HG02970 (cell line): ENCODE results near the gene MIGA2.

Experiments used
- ATAC-seq: cut with Tn5 transposase; IDR thresholded peaks from one replicate; pipeline ENCODE4 v1.9.1; 2021; ENCODE audit warnings: mild to moderate bottlenecking, moderate library complexity, moderate number of reproducible peaks; ENCODE audit not compliant: unreplicated experiment, low FRiP score

Gene MIGA2

DNA sequence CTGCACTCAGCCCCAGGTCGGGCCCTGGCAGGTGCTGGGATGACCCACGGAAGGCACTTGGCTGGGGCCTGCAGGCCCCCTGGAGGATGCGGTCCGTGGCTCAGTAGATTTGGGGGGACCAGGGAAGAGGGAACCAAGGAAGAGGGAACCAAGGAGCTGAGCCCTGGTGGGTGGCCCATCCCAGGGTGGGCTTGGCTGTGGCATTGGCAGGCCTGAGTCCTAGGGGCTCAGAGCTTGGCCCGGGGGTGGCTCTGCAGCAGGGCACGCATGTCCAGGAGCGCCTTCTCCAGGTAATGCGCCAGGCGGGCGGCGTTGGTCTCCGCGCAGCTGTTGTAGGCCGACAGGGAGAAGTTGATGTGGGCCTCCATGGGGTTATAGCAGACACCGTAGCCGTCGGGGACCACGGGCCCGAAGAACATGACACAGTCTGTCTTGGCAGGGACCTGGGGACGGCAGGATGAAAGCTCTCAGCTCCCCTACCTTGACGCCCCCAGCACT is 58.8 kb downstream of the MIGA2 start:
- ATAC-seq = no peak

DNA sequence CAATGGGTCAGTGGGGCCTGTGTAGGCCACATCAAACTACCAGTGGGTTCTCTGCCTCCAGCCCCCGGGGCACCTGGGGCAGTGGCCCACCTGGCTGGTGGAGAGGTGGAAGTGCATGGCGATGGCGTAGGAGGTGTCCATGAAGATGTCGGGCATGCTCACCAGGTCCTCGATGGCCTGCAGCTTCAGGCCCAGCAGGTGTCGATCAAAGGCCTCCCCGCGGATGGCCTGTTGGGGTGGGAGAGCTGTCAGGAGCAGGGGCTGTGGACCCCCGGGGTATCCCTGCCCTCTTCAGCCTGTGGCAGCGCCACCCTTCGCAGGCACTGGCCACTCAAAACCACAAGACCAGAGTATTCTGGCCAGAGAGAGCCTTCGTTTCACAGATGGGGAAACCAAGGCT is 59.5 kb downstream of the MIGA2 start:
- no peak for ATAC-seq

DNA sequence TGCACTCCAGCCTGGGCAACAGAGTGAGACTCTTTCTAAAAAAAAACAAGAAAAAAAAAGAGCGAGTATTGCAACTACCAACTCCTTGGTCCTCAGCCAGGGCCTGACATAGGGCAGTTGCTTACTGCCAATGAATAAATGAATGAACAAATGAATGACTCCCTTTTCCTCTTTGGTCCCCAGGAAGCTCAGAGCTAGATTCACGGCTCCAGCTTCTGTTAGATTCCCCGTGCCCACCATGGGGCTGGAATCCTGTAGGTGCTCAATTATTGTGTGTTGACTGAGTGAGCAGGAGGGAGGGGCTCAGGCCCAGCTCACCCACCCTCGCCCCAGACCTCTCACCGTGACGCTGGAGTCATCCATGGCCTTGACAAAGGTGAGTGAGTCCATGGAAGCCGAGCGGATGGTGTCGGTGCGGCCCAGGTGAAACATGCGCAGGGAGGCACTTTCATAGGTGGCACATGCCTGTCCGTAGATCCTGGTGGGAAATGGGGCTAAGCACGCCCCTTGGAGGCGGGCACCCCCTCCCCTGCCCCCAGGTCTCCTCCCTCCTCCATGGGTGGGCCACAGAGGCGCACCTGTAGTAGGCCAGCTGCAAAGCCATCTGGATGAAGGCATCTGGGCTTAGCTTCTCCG is 61.4 kb downstream of the MIGA2 start:
- no peak for ATAC-seq

GRCh38 chr9:129098328-129098727 is 61.9 kb downstream of the MIGA2 start:
- ATAC-seq = no peak

GRCh38 chr9:129100383-129101169 is 64.2 kb downstream of the MIGA2 start:
- no peak for ATAC-seq

DNA sequence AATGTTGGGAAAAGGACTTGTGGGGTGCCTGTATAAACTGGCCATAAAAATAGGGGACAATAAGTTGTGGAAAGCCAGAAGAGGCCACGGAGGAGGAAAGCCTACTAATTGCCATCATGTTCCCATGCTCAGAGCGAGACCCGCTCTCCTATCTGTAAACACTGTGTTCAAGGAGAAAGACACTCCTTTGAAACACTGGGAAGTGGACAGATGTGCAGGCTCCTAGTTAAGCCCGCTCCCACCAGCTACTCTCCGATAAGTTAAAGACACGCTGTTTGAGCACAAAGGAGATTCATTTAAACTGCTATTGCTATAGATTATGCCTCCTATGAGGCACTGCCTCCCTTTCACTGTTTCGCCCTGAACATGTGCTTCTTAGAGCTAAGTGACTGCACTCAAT is 64.9 kb downstream of the MIGA2 start:
- no peak for ATAC-seq

DNA sequence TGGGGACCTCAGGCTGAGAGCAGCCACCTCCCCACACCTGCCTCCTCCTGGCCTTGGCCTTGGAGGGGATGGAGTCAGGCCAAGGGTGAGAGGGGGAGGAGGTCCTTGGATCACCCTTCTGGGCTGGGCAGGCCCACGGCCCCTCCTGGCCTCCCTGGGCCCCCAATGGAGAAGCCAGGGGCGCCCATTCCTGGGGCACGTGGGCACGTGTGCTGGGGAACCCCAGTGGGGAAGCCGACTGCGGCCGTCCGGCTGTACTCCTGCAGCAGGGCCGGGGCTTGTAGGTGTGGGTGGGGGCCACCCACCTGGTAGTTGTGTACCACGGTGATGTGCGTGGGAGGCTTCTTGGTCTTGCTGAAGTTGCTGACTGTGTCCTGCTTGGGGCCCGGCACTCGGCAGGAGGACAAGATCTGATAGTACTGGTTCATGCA is 65.7 kb downstream of the MIGA2 start:
- no peak for ATAC-seq

DNA sequence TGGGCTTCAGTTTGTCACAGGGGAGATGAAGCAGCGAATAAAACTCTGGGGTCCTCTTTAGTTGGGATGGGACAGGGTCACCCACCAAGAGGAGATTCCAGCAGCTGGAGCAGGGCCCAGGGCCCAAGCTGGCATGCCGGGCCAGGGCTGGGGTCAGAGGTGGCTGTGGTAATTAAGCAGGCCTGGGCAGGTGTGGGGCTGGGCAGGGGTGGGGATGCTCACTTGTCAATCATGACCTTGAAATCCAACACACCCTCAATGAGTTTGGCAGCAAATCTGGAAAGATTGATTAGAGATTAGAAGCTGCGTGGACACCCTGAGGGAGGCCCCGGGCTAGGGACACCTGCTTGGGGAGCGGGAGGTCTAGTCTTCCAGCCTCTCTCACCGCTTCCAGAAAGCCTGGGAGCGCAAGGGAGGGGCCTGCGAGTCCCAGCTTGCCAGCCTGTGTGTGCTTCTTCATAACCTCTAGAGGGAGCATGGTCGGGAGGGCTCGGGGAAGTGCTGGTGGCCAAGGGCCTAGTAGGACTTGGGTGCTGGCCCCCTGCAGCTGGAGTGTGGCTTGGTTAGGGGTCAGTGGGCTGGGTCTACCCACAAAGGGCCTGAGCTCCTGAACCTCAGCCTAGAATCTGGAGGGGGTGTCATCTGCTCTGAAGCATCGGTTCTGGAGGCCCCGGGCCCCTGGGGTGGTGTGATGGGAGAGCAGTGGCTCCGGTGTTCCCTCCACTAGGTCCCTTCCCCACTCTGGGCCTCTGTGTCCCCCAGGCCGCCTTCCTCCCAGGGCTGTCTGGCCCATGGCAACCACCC is 66.6 kb downstream of the MIGA2 start:
- ATAC-seq = no peak

DNA sequence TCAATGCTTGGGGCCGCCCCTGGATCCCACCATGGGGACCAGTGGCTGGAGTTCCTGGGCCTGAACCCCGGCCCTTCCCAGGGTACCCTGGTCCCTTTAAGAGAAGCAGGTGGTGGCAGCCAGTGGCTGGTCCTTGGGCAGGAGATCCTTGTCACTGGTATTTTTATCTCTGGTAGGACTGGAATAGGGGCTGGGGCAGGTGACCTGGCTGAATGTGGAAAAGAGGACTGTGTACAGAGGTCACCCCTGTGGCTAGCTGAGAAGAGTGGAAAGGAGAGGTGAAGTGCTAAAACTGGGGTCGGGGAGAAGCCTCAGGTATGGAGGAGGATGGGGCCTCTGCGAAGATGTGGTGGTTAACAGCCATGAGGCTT is 67.2 kb downstream of the MIGA2 start:
- ATAC-seq = no peak

GRCh38 chr9:129104051-129104450 is 67.6 kb downstream of the MIGA2 start:
- no peak for ATAC-seq

DNA sequence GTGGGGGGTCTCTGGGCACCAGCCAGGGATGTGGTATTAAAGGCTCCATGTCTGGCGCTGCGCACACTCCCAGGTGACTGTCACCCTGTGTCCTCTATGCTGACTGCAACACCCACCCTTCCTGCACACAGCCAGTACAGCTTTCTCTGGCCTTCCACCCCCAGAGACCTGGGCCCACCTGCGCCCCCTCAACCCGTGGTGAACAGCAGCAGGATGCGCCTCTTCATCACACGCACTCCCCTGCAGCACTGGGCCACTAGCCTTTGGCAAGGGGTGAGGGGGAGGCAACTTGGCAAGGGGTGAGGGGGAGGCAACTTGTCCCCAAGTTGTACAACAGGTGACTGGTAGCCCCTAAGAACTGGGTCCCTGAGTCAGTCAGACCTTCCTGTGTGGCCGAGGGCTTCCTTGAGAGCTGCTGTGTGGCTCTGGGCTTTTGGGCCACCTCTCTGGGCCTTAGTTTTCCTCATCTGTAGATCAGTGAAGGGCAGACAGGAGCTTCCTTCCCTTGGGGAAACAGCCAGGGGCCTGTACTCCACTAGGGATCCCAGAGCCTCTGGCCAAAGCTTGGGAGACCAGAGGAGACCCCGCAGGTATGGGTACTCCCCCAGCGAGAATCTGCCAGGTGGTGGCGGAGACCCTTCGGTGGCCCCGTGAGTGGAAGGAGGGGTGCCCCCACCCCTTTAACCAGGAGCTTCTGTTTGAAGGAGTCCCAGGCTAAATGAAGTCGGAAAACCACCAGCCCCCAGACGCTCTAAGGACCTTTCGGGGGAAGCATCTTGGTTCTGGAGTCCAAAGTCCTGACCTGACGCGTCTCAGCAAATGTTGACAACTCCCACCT is 69.7 kb downstream of the MIGA2 start:
- ATAC-seq = no peak

- ATAC-seq = no peak
Measured at GRCh38 chr9:129107651-129108050, 71.2 kb downstream of the MIGA2 start.

DNA sequence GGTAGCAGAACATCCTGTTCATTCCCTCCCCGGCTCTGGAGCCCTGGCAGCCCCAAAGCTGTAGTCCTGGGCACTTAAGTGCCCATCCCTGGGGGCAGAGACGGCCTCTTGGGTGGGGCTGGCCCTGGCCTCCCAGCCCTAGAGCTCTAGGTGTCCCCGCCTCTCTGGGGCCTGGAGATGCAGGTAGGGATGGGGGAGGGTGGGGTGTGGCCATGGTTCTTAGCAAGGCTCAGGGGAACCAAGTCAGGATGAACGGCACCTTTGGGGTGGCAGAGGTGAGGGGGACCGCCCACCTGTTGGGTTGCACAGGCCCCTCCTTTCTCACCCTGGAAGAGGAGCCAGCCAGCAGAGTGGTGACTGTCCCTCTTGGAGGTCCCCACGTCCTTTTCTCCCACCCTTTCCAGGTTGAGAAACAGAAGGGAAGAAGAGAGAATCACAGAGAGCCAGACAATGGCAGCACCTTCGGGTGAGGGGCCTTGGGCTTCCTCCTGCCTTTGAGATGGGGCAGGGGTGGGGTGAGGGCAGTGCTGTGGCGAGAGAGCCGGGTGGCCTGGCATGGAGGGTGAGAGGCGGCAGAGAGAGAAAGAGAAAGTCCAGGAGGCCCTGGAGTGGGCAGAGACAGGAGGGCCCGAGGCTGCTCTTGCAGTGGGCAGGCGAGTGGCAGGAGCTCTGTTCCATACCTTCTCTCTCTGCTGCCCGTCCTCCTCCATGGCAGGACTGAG is 71.8 kb downstream of the MIGA2 start:
- ATAC-seq = no peak

- no peak for ATAC-seq
Measured at GRCh38 chr9:129108805-129109536, 72.5 kb downstream of the MIGA2 start.

DNA sequence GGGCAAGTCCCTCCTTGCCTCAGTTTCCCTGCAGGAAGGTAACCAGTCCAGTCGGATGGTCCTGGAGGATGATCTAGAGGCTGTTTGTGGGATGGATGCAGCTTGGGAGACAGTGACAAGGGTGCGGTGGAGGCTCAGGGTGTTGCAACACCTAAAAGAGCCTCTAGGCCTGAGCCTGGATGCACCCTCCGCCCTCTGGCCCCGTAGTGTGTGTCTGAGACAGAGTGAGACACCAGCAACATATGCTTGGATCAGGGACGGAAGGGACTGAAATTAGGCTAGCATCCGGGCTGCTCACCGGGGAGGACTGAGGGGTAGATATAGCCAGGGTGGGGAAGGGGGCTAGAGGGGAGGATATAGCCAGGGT is 73.1 kb downstream of the MIGA2 start:
- no peak for ATAC-seq

- ATAC-seq = peak; percentile 19
Measured at GRCh38 chr9:129109952-129110739, 73.7 kb downstream of the MIGA2 start.

- peak; percentile 78 for ATAC-seq
Measured at GRCh38 chr9:129110740-129111527, 74.5 kb downstream of the MIGA2 start, which contains the start of the genes CRAT and PTPA. Gene CRAT, minus strand, starts transcription at chr9:129110793. Its CDS starts 284 bp downstream, at chr9:129110509. Gene PTPA, plus strand, starts transcription at chr9:129111415. Its CDS starts 186 bp downstream, at chr9:129111601.
